ENCODE data around the gene RGS2.

The RGS2 gene

DNA sequence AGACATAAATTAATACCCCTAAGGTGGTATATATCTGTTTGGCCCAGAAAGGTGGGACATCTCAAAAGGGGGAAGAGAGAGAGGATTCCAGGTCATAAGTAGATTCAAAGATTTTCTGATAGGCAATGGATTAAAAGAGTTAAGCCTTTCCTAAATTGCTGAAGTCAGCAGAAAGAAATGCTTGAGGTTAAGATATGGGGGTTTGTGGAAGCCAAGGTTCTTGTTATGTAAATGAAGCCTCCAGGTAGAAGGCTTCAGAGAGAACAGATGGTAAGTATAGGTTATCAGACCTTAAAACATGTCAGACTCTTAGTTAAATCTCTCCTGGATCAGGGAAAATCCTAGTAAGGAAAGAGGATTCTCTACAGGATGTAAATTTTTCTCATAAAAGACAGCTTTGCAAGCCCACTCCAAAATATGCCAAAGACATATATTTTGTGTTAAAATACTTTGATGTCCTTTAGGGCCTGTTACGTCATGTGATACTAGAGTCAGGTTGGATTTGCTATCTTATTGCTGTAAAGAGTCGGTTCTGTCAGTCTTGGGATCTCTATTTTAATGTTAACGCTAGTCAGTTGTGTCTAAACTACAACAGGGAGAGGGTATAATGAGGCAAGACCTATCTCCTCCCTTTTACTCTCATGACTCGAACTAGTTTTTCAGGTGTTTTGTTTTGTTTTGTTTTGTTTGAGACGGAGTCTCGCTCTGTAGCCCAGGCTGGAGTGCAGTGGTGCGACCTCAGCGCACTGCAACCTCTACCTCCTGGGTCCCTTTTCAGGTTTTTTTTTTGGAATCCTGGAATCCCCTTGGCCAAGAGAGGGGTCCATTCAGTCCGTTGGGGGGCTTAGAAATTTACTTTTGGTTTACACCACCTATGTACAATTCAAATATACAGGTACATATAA is 30.6 kb downstream of the RGS2 start:
- Histone ChIP-seq H3K4me3 (ENCODE audit: insufficient read depth, low read length, poor library complexity, severe bottlenecking) (no peak overlapping the region), H3K9me2 (replicated peaks; ENCODE audit: insufficient read depth, low read length) (no peaks in the 10 kb centered on the region), H3K36me3 (ENCODE audit: low read length) (no peaks in the 10 kb centered on the region), H3K9ac (ENCODE audit: low read length) (no peak overlapping the region), H3K4me2 (ENCODE audit: low read depth, low read length, poor library complexity, severe bottlenecking) (no peak overlapping the region), H3K27me3 (ENCODE audit: low read length) (no peaks in the 10 kb centered on the region), H3K9me3 (ENCODE audit: insufficient read depth, low read length) (no peaks in the 10 kb centered on the region), H2AFZ (ENCODE audit: low read depth, low read length, severe bottlenecking) (no peak overlapping the region), H4K20me1 (ENCODE audit: low read depth, low read length) (no peaks in the 10 kb centered on the region; the same call in 1 of the 2 replicates), H3F3A (ENCODE audit: insufficient read depth) (no peaks in the 10 kb centered on the region), H3K79me2 (ENCODE audit: insufficient read depth, low read length) (no peaks in the 10 kb centered on the region), H3K27ac (ENCODE audit: low read depth, low read length) (no peak overlapping the region)
- TF ChIP-seq EZH2phosphoT487 (conservative IDR thresholded peaks at IDR 0.05; ENCODE audit: low read length), result no peak
- TF ChIP-seq, protein P1, sequence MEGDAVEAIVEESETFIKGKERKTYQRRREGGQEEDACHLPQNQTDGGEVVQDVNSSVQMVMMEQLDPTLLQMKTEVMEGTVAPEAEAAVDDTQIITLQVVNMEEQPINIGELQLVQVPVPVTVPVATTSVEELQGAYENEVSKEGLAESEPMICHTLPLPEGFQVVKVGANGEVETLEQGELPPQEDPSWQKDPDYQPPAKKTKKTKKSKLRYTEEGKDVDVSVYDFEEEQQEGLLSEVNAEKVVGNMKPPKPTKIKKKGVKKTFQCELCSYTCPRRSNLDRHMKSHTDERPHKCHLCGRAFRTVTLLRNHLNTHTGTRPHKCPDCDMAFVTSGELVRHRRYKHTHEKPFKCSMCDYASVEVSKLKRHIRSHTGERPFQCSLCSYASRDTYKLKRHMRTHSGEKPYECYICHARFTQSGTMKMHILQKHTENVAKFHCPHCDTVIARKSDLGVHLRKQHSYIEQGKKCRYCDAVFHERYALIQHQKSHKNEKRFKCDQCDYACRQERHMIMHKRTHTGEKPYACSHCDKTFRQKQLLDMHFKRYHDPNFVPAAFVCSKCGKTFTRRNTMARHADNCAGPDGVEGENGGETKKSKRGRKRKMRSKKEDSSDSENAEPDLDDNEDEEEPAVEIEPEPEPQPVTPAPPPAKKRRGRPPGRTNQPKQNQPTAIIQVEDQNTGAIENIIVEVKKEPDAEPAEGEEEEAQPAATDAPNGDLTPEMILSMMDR (IDR thresholded peaks at IDR 0.05; ENCODE audit: insufficient read depth, low read length, poor library complexity, severe bottlenecking), result no peak

DNA sequence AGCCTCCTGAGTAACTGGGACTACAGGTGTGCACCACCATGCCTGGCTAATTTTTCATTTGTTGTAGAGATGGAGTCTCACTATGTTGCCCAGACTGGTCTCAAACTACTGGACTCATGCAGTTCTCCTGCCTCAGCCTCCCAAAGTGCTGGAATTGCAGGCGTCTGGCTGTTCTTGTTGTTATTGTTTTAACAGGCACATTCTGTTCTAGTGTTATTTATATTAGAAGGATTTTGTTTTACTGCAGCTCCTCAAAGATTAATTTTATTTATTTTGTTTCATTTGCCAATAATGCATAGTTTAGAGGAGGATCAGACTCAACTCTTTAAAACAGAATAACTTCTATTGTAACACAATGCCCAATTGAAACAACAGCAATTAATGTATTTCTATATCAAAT is 35.5 kb downstream of the RGS2 start:
- H3K4me2 ChIP-seq (ENCODE audit: low read depth, low read length, poor library complexity, severe bottlenecking), result no peak overlapping the region
- no peaks in the 10 kb centered on the region; the same call in 1 of the 2 replicates for H4K20me1 ChIP-seq (ENCODE audit: low read depth, low read length)
- H3K9ac ChIP-seq (ENCODE audit: low read length), result no peak overlapping the region
- no peaks in the 10 kb centered on the region for H3K79me2 ChIP-seq (ENCODE audit: insufficient read depth, low read length)
- TF ChIP-seq, protein P1 (IDR thresholded peaks at IDR 0.05; ENCODE audit: insufficient read depth, low read length, poor library complexity, severe bottlenecking), result no peak
- TF ChIP-seq EZH2phosphoT487 (conservative IDR thresholded peaks at IDR 0.05; ENCODE audit: low read length), result no peak
- H3K36me3 ChIP-seq (ENCODE audit: low read length), result no peaks in the 10 kb centered on the region
- H2AFZ ChIP-seq (ENCODE audit: low read depth, low read length, severe bottlenecking), result no peak overlapping the region
- H3K27me3 ChIP-seq (ENCODE audit: low read length), result no peaks in the 10 kb centered on the region
- no peaks in the 10 kb centered on the region for H3F3A ChIP-seq (ENCODE audit: insufficient read depth)
- no peaks in the 10 kb centered on the region for H3K9me3 ChIP-seq (ENCODE audit: insufficient read depth, low read length)
- H3K27ac ChIP-seq (ENCODE audit: low read depth, low read length), result no peak overlapping the region
- no peak overlapping the region for H3K4me3 ChIP-seq (ENCODE audit: insufficient read depth, low read length, poor library complexity, severe bottlenecking)
- no peaks in the 10 kb centered on the region for H3K9me2 ChIP-seq (replicated peaks; ENCODE audit: insufficient read depth, low read length)

DNA sequence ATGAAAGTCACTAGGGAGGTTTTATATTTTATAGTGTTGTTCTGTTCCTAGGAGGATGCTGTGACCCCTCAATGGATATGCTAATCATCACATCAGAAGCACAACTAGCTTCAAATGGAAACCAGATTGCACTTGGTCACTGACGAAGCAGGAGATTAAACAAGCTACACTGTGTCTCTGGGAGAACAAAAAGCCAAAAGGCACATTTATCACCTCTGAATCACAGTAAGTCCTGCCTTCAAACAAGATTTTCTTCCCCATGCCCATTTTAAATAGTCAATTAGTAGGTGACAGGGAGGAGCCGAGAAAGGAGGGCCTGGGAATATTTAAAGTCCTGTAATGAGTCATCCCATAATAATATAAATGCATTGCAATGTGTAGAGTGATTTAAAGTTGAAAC is 38.1 kb downstream of the RGS2 start:
- Histone ChIP-seq H3K27ac (ENCODE audit: low read depth, low read length) (no peak overlapping the region), H3K4me3 (ENCODE audit: insufficient read depth, low read length, poor library complexity, severe bottlenecking) (no peak overlapping the region)

More for the DNA sequence above, 38.1 kb downstream of the RGS2 start:
- Histone ChIP-seq H3K9me2 (replicated peaks; ENCODE audit: insufficient read depth, low read length) (no peaks in the 10 kb centered on the region), H3K4me2 (ENCODE audit: low read depth, low read length, poor library complexity, severe bottlenecking) (no peak overlapping the region), H4K20me1 (ENCODE audit: low read depth, low read length) (no peaks in the 10 kb centered on the region; the same call in 1 of the 2 replicates), H3K9me3 (ENCODE audit: insufficient read depth, low read length) (no peaks in the 10 kb centered on the region), H3K36me3 (ENCODE audit: low read length) (no peaks in the 10 kb centered on the region), H3F3A (ENCODE audit: insufficient read depth) (no peaks in the 10 kb centered on the region), H3K27me3 (ENCODE audit: low read length) (no peaks in the 10 kb centered on the region), H3K79me2 (ENCODE audit: insufficient read depth, low read length) (no peaks in the 10 kb centered on the region), H3K9ac (ENCODE audit: low read length) (no peak overlapping the region), H2AFZ (ENCODE audit: low read depth, low read length, severe bottlenecking) (no peak overlapping the region)
- TF ChIP-seq EZH2phosphoT487 (conservative IDR thresholded peaks at IDR 0.05; ENCODE audit: low read length), result no peak
- TF ChIP-seq, protein P1 (IDR thresholded peaks at IDR 0.05; ENCODE audit: insufficient read depth, low read length, poor library complexity, severe bottlenecking), result no peak
